HG02943 (cell line): ENCODE data around the gene MSMP.

Experiments
- ATAC-seq: cut with Tn5 transposase; IDR thresholded peaks from one replicate; pipeline ENCODE4 v1.9.1; 2021; ENCODE audit warnings: mild to moderate bottlenecking, low read depth, moderate library complexity; ENCODE audit not compliant: unreplicated experiment

Gene MSMP

GRCh38 chr9:35703906-35704672 is 50.0 kb downstream of the MSMP start:
- no peak for ATAC-seq
